T-helper 2 cell (primary cell): Measurements from ENCODE around the gene CAMKV.
"Not testable (repeated sequence)": the region's sequence is repeated elsewhere in the genome, so short reads cannot be mapped to it uniquely, and the experiment has no call there.

ENCODE experiments used
- DNase-seq, 5 experiments: peaks; one replicate each; pipeline versions ENCODE4 v3.0.0 to v3.0.0-alpha.2; 2012 to 2022
- total RNA-seq, 2 donors: gene quantifications; one replicate each; lab custom pipeline; 2026; lab: John Stamatoyannopoulos, UW

The CAMKV gene
- 0 to 0.07 reads per million in 2 donors for total RNA-seq

- peak in 2 of 5 experiments; percentile 14 to 34 for DNase-seq
Measured at GRCh38 chr3:49869525-49870126, at the start of gene CAMKV. CAMKV (minus strand) TSS chr3:49869906; CDS start chr3:49862388, 7,518 bp downstream.

GRCh38 chr3:49917806-49918590, 48.3 kb upstream of the CAMKV start:
- DNase-seq, result not testable (repeated sequence)

- no peak for DNase-seq
Measured at GRCh38 chr3:49916686-49917085, 47.0 kb upstream of the CAMKV start.

- no peak for DNase-seq
Measured at GRCh38 chr3:49914906-49915305, 45.2 kb upstream of the CAMKV start.

GRCh38 chr3:49912881-49913281, 43.2 kb upstream of the CAMKV start:
- DNase-seq, result no peak

GRCh38 chr3:49911611-49912010, 41.9 kb upstream of the CAMKV start:
- DNase-seq, result no peak

GRCh38 chr3:49911124-49911420, 41.4 kb upstream of the CAMKV start:
- no peak for DNase-seq

- no peak for DNase-seq
Measured at GRCh38 chr3:49910409-49911123, 40.9 kb upstream of the CAMKV start.

GRCh38 chr3:49908373-49909199, 38.9 kb upstream of the CAMKV start:
- DNase-seq, result no peak

- DNase-seq, result peak in 3 of 5 experiments; percentile 32 to 58 (median 34)
Measured at GRCh38 chr3:49906073-49906743, 36.5 kb upstream of the CAMKV start.

GRCh38 chr3:49904448-49904847, 34.7 kb upstream of the CAMKV start:
- DNase-seq, result not testable (repeated sequence)

GRCh38 chr3:49903451-49904424, 34.0 kb upstream of the CAMKV start, which contains the start of gene MST1R:
MST1R (minus strand) TSS chr3:49903873; CDS start chr3:49903609, 264 bp downstream.
- peak; percentile 66 to 90 (median 73) for DNase-seq

- no peak for DNase-seq
Measured at GRCh38 chr3:49902511-49903345, 33.0 kb upstream of the CAMKV start.

GRCh38 chr3:49901366-49902339, 31.9 kb upstream of the CAMKV start:
- no peak for DNase-seq

- no peak for DNase-seq
Measured at GRCh38 chr3:49900491-49901153, 30.9 kb upstream of the CAMKV start.

GRCh38 chr3:49899815-49900214, 30.1 kb upstream of the CAMKV start:
- DNase-seq, result no peak

GRCh38 chr3:49898991-49899390, 29.3 kb upstream of the CAMKV start:
- DNase-seq, result no peak

GRCh38 chr3:49896345-49896744, 26.6 kb upstream of the CAMKV start:
- DNase-seq, result no peak
